HCT116 (cell line): Measurements from ENCODE around the gene ADD1.

Source experiments
- CEBPB ChIP-seq: IDR thresholded peaks from 2 replicates; pipeline ENCODE4 v1.6.1; 2012; ENCODE audit warnings: low read depth
- EGR1 ChIP-seq: IDR thresholded peaks from 2 replicates; pipeline ENCODE4 v1.6.1; 2012; ENCODE audit warnings: low read depth
- EZH2 ChIP-seq: fragments of 200-600 bp; sonication (generic); IDR thresholded peaks from 2 replicates; pipeline ENCODE4 v1.6.1; 2017; ENCODE audit warnings: antibody characterized with exemption, mixed run types
- EZH2phosphoT487 ChIP-seq: fragments of 200-600 bp; IDR thresholded peaks from 2 replicates; pipeline ENCODE4 v1.6.1; 2018; ENCODE audit warnings: antibody characterized with exemption, borderline replicate concordance
- FOSL1 ChIP-seq: IDR thresholded peaks from 2 replicates; pipeline ENCODE4 v1.6.1; 2012; ENCODE audit warnings: low read depth
- POLR2A ChIP-seq: IDR thresholded peaks from 2 replicates; pipeline ENCODE4 v1.7.0; 2011; ENCODE audit warnings: borderline replicate concordance; ENCODE audit not compliant: insufficient read depth, insufficient read length; ENCODE audit errors: extremely low read depth
- POLR2AphosphoS5 ChIP-seq: IDR thresholded peaks from 2 replicates; pipeline ENCODE4 v1.6.1; 2011; ENCODE audit warnings: mild to moderate bottlenecking, low read depth, low read length, moderate library complexity
- SRF ChIP-seq: IDR thresholded peaks from 2 replicates; pipeline ENCODE4 v1.6.1; 2012; ENCODE audit warnings: low read depth
- YY1 ChIP-seq: IDR thresholded peaks from 2 replicates; pipeline ENCODE4 v1.6.1; 2011; ENCODE audit warnings: low read length, low read depth, moderate library complexity, mild to moderate bottlenecking; ENCODE audit not compliant: insufficient replicate concordance; ENCODE audit errors: extremely low read depth
- ZFX ChIP-seq: fragments of 450-650 bp; IDR thresholded peaks from 2 replicates; pipeline ENCODE4 v1.6.1; 2017
- TF ChIP-seq, protein P1 (sequence below), 3 experiments: fragments of 200-600 bp in 1 of 3; sonication (generic) in 1 of 3; IDR thresholded peaks in 2 of 3; conservative IDR thresholded peaks in 1 of 3; 2 replicates each; pipeline ENCODE4 v1.5.1; 2012 to 2017; ENCODE audit warnings: low read depth in 2 of 3, low read length in 2 of 3, antibody characterized with exemption in 1 of 3, borderline replicate concordance in 1 of 3, control low read depth in 1 of 3, mild to moderate bottlenecking in 1 of 3, mixed read lengths in 1 of 3, mixed run types in 1 of 3, moderate library complexity in 1 of 3; ENCODE audit not compliant: insufficient read depth in 1 of 3
- TF ChIP-seq, protein P2 (sequence below): IDR thresholded peaks from 2 replicates; pipeline ENCODE4 v1.6.1; 2012
- TF ChIP-seq, protein P3 (sequence below): IDR thresholded peaks from 2 replicates; pipeline ENCODE4 v1.6.1; 2012; ENCODE audit warnings: low read depth

DNA sequence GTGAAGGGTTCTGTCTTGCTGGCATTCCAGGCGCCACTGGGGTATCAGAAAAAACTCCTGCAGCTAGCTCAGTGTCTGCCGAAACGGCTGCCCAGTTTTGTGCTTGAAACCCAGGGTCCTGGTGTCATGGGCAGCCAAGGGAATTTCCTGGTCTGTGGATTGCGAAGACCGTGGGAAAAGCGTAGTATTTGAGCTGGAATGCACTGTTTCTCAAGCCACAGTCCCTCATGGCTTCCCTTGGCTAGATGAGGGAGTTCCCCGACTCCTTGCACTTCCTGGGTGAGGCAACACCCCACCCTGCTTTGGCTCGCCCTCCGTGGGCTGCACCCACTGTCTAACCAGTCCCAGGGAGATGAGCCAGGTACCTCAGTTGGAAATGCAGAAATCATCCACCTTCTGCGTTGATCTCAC lies 79.5 kb downstream of the ADD1 start:
- TF ChIP-seq, protein P1, sequence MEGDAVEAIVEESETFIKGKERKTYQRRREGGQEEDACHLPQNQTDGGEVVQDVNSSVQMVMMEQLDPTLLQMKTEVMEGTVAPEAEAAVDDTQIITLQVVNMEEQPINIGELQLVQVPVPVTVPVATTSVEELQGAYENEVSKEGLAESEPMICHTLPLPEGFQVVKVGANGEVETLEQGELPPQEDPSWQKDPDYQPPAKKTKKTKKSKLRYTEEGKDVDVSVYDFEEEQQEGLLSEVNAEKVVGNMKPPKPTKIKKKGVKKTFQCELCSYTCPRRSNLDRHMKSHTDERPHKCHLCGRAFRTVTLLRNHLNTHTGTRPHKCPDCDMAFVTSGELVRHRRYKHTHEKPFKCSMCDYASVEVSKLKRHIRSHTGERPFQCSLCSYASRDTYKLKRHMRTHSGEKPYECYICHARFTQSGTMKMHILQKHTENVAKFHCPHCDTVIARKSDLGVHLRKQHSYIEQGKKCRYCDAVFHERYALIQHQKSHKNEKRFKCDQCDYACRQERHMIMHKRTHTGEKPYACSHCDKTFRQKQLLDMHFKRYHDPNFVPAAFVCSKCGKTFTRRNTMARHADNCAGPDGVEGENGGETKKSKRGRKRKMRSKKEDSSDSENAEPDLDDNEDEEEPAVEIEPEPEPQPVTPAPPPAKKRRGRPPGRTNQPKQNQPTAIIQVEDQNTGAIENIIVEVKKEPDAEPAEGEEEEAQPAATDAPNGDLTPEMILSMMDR (IDR thresholded peaks at IDR 0.05 in 2 of 3, conservative IDR thresholded peaks at IDR 0.05 in 1 of 3; ENCODE audit: borderline replicate concordance in 1 of 3, insufficient read depth in 1 of 3, low read depth in 2 of 3, low read length in 2 of 3) = no peak
- no peak for TF ChIP-seq POLR2AphosphoS5
- TF ChIP-seq EGR1 = no peak
- TF ChIP-seq ZFX = no peak
- TF ChIP-seq POLR2A = no peak
- no peak for TF ChIP-seq EZH2
- no peak for TF ChIP-seq FOSL1
- TF ChIP-seq, protein P2, sequence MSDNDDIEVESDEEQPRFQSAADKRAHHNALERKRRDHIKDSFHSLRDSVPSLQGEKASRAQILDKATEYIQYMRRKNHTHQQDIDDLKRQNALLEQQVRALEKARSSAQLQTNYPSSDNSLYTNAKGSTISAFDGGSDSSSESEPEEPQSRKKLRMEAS = no peak
- TF ChIP-seq SRF = no peak
- TF ChIP-seq, protein P3, sequence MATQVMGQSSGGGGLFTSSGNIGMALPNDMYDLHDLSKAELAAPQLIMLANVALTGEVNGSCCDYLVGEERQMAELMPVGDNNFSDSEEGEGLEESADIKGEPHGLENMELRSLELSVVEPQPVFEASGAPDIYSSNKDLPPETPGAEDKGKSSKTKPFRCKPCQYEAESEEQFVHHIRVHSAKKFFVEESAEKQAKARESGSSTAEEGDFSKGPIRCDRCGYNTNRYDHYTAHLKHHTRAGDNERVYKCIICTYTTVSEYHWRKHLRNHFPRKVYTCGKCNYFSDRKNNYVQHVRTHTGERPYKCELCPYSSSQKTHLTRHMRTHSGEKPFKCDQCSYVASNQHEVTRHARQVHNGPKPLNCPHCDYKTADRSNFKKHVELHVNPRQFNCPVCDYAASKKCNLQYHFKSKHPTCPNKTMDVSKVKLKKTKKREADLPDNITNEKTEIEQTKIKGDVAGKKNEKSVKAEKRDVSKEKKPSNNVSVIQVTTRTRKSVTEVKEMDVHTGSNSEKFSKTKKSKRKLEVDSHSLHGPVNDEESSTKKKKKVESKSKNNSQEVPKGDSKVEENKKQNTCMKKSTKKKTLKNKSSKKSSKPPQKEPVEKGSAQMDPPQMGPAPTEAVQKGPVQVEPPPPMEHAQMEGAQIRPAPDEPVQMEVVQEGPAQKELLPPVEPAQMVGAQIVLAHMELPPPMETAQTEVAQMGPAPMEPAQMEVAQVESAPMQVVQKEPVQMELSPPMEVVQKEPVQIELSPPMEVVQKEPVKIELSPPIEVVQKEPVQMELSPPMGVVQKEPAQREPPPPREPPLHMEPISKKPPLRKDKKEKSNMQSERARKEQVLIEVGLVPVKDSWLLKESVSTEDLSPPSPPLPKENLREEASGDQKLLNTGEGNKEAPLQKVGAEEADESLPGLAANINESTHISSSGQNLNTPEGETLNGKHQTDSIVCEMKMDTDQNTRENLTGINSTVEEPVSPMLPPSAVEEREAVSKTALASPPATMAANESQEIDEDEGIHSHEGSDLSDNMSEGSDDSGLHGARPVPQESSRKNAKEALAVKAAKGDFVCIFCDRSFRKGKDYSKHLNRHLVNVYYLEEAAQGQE = no peak
- no peak for TF ChIP-seq YY1
- no peak for TF ChIP-seq CEBPB
- TF ChIP-seq EZH2phosphoT487 = no peak
